NCI-H446 treated with DMSO at 0.1 percent for 48 hours (cell line): ENCODE measurements around the gene STH.
A peak's percentile ranks its signal among the peaks of the same experiment; 100 is the strongest.

Experiments
- DNase-seq: peaks from one replicate; lab custom pipeline; 2025; lab: John Stamatoyannopoulos, UW

Gene STH

GRCh38 chr17:45968732-45969131, 30.3 kb upstream of the STH start:
- no peak for DNase-seq

GRCh38 chr17:45969726-45970125, 29.3 kb upstream of the STH start:
- no peak for DNase-seq

- no peak for DNase-seq
Measured at GRCh38 chr17:45970659-45971058, 28.4 kb upstream of the STH start.

- no peak for DNase-seq
Measured at GRCh38 chr17:45971698-45972141, 27.3 kb upstream of the STH start.

- DNase-seq = no peak
Measured at GRCh38 chr17:45972531-45972930, 26.5 kb upstream of the STH start.

- peak; percentile 10 for DNase-seq
Measured at GRCh38 chr17:45973099-45973780, 25.8 kb upstream of the STH start.

- DNase-seq = no peak
Measured at GRCh38 chr17:45973946-45974859, 24.8 kb upstream of the STH start.

GRCh38 chr17:45974916-45975630, 24.0 kb upstream of the STH start:
- no peak for DNase-seq

GRCh38 chr17:45975640-45976295, 23.3 kb upstream of the STH start:
- no peak for DNase-seq

- no peak for DNase-seq
Measured at GRCh38 chr17:45976391-45976754, 22.7 kb upstream of the STH start.

- DNase-seq = no peak
Measured at GRCh38 chr17:45976755-45977505, 22.1 kb upstream of the STH start.

GRCh38 chr17:45977506-45977824, 21.6 kb upstream of the STH start:
- no peak for DNase-seq

- no peak for DNase-seq
Measured at GRCh38 chr17:45977976-45978626, 20.9 kb upstream of the STH start.

GRCh38 chr17:45979137-45979536, 19.9 kb upstream of the STH start:
- no peak for DNase-seq

GRCh38 chr17:45980855-45981254, 18.2 kb upstream of the STH start:
- DNase-seq = no peak

GRCh38 chr17:45981306-45981705, 17.7 kb upstream of the STH start:
- DNase-seq = no peak

- DNase-seq = no peak
Measured at GRCh38 chr17:45982791-45983613, 16.0 kb upstream of the STH start.

- no peak for DNase-seq
Measured at GRCh38 chr17:45983614-45984310, 15.3 kb upstream of the STH start.

GRCh38 chr17:45984368-45984767, 14.7 kb upstream of the STH start:
- DNase-seq = no peak

GRCh38 chr17:45985447-45985846, 13.6 kb upstream of the STH start:
- no peak for DNase-seq
